PFSK-1 (cell line): Measurements from ENCODE around the gene S100A8.

Experiments
- FOXP2 ChIP-seq: optimal IDR thresholded peaks from 2 replicates; pipeline ENCODE3; 2011; ENCODE audit warnings: borderline replicate concordance, control low read depth, inconsistent platforms; ENCODE audit not compliant: insufficient read depth; ENCODE audit errors: extremely low read length, extremely low read depth
- POLR2AphosphoS5 ChIP-seq: IDR thresholded peaks from 2 replicates; pipeline ENCODE4 v1.6.1; 2012; ENCODE audit warnings: low read depth, mild to moderate bottlenecking, control low read depth, low read length, moderate library complexity
- REST ChIP-seq, 2 experiments: IDR thresholded peaks; 2 replicates each; pipeline versions ENCODE4 v1.6.1 to v1.8.0; 2011 to 2012; ENCODE audit warnings: low read depth in 2 of 2, low read length in 2 of 2, control low read depth in 1 of 2, inconsistent platforms in 1 of 2, mild to moderate bottlenecking in 1 of 2, moderate library complexity in 1 of 2; ENCODE audit not compliant: insufficient read depth in 1 of 2
- TAF1 ChIP-seq: IDR thresholded peaks from 2 replicates; pipeline ENCODE4 v1.6.1; 2012; ENCODE audit warnings: low read length, control low read depth, borderline replicate concordance; ENCODE audit not compliant: insufficient read depth

DNA sequence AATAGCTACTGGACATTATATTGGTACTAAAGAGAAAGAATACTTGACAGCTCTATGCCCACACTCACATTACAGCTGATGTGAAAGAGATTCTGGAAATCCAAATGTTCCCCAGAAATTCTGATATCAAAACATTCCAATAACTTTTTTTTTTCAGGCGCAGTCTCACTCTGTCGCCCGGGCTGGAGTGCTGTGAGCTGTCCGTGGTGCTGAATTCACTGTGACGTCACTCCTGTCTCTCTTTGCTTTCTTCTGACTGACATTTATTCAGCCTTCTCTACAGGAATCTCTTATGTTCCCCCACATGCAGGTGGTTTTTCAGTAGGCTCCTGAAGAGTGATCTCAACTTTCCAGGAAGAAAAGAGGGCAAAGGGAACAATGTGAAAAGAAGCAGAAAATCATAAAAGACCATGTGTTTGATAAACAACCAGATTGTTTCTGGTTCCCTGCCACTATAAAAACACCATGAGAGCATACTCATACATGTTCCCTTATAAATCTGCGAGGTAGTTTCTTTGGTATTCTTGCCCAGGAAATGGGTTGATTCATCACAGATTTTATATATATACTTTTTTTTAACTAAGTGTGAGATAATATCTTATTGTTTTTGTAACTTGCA is 31.7 kb upstream of the S100A8 start:
- TF ChIP-seq POLR2AphosphoS5, result no peak
- peak; percentile 97 to 100 for TF ChIP-seq REST (IDR thresholded peaks at IDR 0.05; ENCODE audit: insufficient read depth in 1 of 2, low read depth in 2 of 2, low read length in 2 of 2)
- no peak for TF ChIP-seq TAF1
- no peak for TF ChIP-seq FOXP2
